NCI-H2029 treated with DMSO at 0.1 percent for 48 hours (cell line): Measurements from ENCODE around the gene TMEM200B.
A peak's percentile ranks its signal among the peaks of the same experiment; 100 is the strongest.
"Not testable (repeated sequence)": the region's sequence is repeated elsewhere in the genome, so short reads cannot be mapped to it uniquely, and the experiment has no call there.

Source experiments
- DNase-seq: peaks from one replicate; lab custom pipeline; 2025; lab: John Stamatoyannopoulos, UW

TMEM200B gene

DNA sequence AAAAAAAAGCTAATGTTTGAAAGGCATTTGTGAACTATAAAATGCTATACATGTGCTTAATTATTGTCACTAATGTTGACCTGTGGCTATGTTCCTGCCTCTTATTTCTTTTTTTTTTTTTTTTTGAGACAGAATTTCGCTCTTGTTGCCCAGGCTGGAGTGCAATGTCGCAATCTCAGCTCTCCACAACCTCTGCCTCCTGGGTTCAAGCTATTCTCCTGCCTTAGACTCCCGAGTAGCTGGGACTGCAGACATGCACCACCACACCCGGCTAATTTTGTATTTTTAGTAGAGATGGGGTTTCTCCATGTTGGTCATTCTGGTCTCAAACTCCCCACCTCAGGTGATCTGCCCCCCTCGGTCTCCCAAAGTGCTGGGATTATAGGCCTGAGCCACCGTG is 15.7 kb downstream of the TMEM200B start:
- DNase-seq = not testable (repeated sequence)

DNA sequence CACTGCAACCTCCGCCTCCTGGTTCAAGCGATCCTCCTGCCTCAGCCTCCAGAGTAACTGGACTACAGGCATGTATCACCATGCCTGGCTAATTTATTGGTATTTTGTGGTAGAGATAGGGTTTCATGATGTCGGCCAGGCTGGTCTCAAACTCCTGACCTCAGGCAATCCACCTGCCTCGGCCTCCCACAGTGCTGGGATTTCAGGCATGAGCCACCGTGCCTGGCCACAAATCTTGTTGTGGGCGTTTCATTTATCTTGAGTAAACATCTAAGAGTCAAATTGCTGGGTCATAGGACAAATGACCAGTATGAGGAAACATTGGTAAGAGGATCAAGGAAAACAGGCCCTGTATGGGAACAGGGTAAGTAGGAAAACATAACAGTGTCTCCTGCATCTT is 17.9 kb downstream of the TMEM200B start:
- no peak for DNase-seq

DNA sequence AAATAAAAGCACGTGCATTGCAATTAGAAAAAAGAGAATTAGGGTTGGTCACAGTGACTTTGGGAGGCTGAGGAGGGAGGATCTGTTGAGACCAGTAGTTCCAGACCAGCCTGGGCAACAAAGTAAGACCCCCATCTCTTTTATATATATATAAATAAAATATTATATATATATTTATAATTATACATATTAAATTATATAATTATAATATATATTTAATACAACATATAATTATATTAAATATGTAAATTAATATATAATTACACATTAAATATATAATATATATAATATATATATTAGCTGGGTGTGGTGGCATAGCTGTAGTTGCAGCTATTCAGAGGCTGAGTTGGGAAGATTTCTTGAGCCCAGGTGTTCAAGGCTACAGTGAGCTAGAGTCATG is 23.2 kb downstream of the TMEM200B start:
- DNase-seq = no peak

DNA sequence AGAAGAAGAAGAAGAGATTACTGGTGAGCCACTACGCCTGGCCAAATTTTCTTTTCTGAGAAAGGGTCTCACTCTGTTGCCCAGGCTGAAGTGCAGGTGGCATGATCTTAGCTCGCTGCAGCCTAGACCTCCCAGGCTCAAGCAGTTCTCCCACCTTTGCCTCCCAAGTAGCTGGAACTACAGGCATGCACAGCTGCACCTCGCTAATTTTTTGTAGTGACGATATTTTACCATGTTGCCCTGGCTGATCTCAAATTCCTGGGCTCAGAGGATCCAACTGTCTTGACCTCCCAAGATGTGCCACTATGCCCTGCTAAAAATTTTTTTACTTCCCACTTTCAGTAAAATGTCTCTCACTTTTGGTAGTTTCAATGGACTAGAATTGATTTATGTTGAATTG is 24.4 kb downstream of the TMEM200B start:
- DNase-seq = no peak

- no peak for DNase-seq
Observed at GRCh38 chr1:29096231-29096886, 27.3 kb downstream of the TMEM200B start.

- no peak for DNase-seq
Observed at GRCh38 chr1:29094954-29095353, 28.7 kb downstream of the TMEM200B start.

GRCh38 chr1:29094433-29094832 is 29.3 kb downstream of the TMEM200B start:
- DNase-seq = no peak

GRCh38 chr1:29092704-29093103 is 31.0 kb downstream of the TMEM200B start:
- not testable (repeated sequence) for DNase-seq

DNA sequence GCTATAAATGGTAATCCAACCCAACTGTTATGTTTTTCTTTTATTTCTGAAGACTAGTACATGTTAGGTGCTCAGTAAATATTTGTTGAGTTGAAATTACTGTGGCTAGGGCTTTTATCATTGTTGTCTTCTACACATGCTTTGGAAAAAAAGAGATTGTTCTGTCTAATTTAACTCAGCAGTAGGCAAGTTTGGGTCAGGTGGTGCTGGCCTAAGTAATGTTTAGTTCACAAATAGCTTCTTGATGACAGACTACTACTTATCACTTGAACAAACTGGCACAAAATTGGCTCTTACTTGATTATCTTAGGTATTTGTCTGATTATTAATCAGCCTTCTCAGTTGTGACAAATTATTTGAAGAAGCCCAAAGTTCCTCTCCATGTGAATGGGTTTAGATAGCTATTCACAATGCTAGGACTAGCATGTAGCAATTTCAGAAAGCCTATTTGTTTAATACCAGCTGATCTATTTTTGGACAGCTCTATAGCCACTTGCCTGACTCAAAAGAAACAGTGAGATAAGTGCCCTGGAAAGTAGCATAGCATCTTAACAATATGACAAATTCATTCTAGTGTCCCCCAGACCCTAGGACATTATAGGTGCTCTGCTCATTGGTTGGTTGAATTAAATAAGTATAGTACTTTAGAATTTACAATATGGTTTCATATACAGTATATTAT is 32.6 kb downstream of the TMEM200B start:
- peak; percentile 38 for DNase-seq

- no peak for DNase-seq
Observed at GRCh38 chr1:29084196-29084521, 39.5 kb downstream of the TMEM200B start.

GRCh38 chr1:29083317-29084195 is 40.1 kb downstream of the TMEM200B start:
- DNase-seq = no peak

DNA sequence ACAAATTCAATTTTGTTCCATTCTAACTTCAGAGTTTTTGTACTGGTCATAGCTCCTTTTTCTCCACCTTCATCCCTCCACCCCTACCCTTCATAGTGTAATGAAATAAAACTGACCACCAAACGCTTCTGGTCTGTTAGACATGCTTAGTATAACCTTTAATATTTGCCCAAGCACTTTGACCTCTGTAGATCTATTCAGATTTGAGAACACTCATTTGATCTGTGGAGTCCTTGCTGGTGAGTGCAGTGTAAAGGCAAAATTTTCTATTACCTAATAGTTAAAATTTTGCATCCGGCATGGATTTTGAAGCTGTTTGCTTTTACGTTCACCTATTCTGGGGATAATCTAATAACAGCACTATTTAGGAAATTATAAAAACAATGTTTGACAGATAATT is 41.2 kb downstream of the TMEM200B start:
- no peak for DNase-seq

DNA sequence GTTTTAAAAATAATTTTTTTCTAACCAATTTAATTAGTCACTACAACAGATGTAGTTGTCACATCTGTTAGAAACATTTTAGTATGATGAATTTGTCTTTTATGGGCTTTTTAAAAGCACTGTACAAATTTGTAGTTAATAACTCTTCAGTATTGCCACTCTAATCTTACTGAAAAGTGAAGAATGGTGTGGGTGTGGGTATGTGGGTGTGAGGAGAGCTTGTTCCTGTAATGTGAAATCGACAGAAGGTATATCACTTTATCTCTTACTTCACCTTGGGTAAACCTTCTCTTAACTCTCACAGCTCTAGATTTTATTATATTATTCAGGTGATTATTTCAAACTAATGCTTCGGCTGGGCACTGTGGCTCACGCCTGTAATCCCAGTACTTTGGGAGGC is 42.5 kb downstream of the TMEM200B start:
- no peak for DNase-seq

GRCh38 chr1:29079916-29080629 is 43.6 kb downstream of the TMEM200B start:
- not testable (repeated sequence) for DNase-seq

DNA sequence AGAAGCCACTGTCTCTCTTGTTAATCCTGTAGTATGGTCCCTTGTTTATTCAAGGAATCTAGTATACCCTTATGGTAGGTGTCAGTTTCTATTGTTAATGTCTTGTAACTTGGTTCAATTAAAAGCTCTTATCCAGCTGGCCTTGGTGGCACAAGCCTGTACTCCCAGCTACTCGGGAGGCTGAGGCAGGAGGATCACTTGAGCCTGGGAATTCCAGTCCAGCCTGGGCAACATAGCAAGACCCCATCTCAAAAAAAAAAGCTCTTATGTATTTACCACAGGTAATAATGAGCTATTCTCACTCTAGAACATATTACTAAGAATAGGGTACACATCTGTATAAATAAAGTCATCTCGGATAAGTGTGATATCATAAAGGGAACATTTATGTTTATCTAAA is 46.5 kb downstream of the TMEM200B start:
- no peak for DNase-seq
